CD4-positive, alpha-beta T cell treated with Interleukin-12 subunit alpha and Interleukin-12 subunit beta, for 1 hour (primary cell): ENCODE measurements around the gene SPECC1.
"Not testable (repeated sequence)": the region's sequence is repeated elsewhere in the genome, so short reads cannot be mapped to it uniquely, and the experiment has no call there.

ENCODE experiments used
- DNase-seq: peaks from one replicate; pipeline ENCODE4 v3.0.0-alpha.2; 2020

The SPECC1 gene

GRCh38 chr17:20253323-20253722 lies 244.2 kb downstream of the SPECC1 start:
- no peak for DNase-seq

GRCh38 chr17:20254541-20254940 lies 245.4 kb downstream of the SPECC1 start:
- no peak for DNase-seq

GRCh38 chr17:20256144-20256543 lies 247.0 kb downstream of the SPECC1 start:
- no peak for DNase-seq

GRCh38 chr17:20257008-20257407 lies 247.8 kb downstream of the SPECC1 start:
- DNase-seq: no peak

- no peak for DNase-seq
These were observed 248.6 kb downstream of the SPECC1 start for GRCh38 chr17:20257798-20258197.

GRCh38 chr17:20259668-20260067 lies 250.5 kb downstream of the SPECC1 start:
- DNase-seq: no peak

- DNase-seq: no peak
These were observed 251.1 kb downstream of the SPECC1 start for GRCh38 chr17:20260268-20260667.

- DNase-seq: no peak
These were observed 253.3 kb downstream of the SPECC1 start for GRCh38 chr17:20262226-20263114.

GRCh38 chr17:20263115-20263433 lies 253.9 kb downstream of the SPECC1 start:
- DNase-seq: not testable (repeated sequence)

GRCh38 chr17:20263595-20263994 lies 254.4 kb downstream of the SPECC1 start:
- no peak for DNase-seq

GRCh38 chr17:20264996-20265395 lies 255.8 kb downstream of the SPECC1 start:
- no peak for DNase-seq

- no peak for DNase-seq
These were observed 257.8 kb downstream of the SPECC1 start for GRCh38 chr17:20266806-20267458.

- DNase-seq: peak; percentile 53
These were observed 258.3 kb downstream of the SPECC1 start for GRCh38 chr17:20267459-20267842.

GRCh38 chr17:20270369-20270768 lies 261.2 kb downstream of the SPECC1 start:
- DNase-seq: no peak

GRCh38 chr17:20271011-20271610 lies 262.0 kb downstream of the SPECC1 start:
- no peak for DNase-seq

- no peak for DNase-seq
These were observed 264.8 kb downstream of the SPECC1 start for GRCh38 chr17:20273741-20274500.

- no peak for DNase-seq
These were observed 266.5 kb downstream of the SPECC1 start for GRCh38 chr17:20275653-20276052.

- DNase-seq: no peak
These were observed 267.3 kb downstream of the SPECC1 start for GRCh38 chr17:20276421-20276820.

GRCh38 chr17:20278805-20279204 lies 269.6 kb downstream of the SPECC1 start:
- DNase-seq: no peak

- DNase-seq: no peak
These were observed 270.5 kb downstream of the SPECC1 start for GRCh38 chr17:20279631-20280030.

- DNase-seq: no peak
These were observed 270.9 kb downstream of the SPECC1 start for GRCh38 chr17:20280051-20280450.

GRCh38 chr17:20280851-20281250 lies 271.7 kb downstream of the SPECC1 start:
- no peak for DNase-seq

GRCh38 chr17:20281860-20282259 lies 272.7 kb downstream of the SPECC1 start:
- DNase-seq: no peak
